Fibroblast of peridontal ligament (primary cell): Measurements from ENCODE around the gene QPCT.
"Not testable (repeated sequence)": the region's sequence is repeated elsewhere in the genome, so short reads cannot be mapped to it uniquely, and the experiment has no call there.

ENCODE experiments used
- DNase-seq: peaks from one replicate; pipeline ENCODE4 v3.0.0-alpha.2; 2010; ENCODE audit errors: extremely low read depth

Gene QPCT

DNA sequence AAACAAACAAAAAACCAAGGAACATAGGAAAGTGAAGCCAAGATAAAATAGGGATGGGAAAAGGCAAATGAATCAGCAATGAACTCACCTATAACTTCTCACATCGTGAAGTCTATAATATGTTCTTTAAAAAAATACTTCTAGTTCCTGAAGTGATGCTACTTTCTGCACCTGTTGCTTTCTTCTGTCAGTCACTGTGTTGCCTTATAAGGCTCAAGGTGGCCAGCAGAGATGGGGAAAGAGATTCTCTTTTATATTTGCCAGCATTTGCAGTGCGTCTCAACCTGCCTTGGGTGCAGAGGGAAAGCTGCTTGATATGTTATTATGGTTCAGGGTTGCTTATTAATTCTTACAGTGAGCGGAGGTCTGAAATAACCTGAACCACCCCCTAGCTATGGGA, 14.0 kb downstream of the QPCT start:
- no peak for DNase-seq

DNA sequence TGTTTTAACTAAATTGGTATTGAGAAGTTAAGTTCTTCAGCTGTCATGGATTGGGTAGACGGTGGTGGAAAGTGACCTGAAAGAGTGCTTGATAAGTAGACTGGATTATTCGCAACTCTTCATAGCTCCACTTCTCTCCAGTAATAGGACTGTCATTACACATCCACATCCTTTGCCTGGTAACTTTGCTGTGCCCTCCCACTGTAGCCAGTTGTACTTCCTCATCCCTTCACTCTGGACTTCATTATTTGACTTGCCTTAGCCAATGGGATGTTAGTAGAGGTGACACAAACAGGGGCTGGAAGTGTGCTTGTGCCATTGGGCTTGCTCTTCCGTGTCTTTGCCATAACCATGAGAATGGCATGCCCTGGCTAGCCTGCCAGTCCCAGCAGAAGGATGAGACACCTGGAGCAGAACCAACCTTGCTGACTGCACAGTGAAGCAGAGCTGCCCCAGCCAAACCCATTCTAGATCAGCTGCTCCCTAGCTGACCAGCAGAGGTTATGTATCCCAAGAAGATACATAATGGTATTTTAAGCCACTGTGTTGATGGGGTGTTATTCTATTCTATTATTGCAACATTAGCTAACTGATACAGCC, 16.9 kb downstream of the QPCT start:
- no peak for DNase-seq

DNA sequence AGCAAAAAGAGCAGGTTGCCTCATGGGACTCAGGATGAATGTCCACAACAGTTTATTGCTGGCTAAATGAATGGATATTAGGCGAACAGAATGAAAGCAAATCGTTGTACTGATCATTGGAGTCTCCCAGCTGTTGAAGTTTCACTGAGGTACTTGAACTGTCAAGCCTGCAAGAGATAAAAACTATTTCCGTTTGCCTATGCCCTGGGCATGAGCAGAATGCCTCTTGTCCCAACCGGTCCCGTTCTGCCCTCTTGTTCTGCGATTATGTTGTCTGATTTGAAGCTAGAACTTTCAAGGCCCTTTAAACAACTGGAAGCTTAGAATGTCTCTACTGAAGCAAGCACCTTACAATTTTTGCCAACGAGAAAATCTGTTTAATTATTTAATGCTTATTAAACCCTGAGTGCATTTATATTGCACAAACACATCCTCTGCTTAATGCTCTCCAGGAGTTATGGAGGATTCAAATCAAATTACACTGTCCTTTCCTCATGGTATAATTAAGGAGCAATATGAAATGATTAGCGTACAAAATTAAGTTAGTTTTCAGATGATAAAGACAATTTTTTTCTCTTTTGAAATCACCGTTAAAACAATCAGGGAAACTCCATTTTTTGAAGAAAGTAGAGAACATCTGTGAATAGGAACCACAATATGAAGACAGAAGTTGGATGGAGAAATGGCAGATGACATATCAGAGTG, 17.7 kb downstream of the QPCT start:
- DNase-seq: no peak

DNA sequence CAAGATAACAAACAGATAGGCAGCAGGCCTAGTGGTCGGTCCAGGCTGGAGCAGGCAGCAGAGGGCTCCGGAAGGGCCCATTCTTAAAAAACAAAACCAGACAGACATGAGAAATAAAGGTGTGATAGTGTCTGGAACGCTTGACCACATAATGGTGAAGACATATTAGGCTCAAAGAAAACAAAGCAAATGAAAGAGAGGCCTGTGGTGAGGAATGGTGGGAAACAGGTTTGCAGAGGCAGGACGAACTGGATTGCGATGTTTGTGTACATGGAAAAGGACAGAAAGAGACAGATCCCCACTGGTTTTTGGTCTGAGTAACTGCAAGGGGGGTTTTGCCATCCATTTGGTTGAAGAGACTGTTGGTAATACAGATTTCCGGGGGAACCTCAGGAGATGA, 19.9 kb downstream of the QPCT start:
- DNase-seq: no peak

- DNase-seq: peak; percentile 42
Observed at GRCh38 chr2:37365669-37366068, 21.2 kb downstream of the QPCT start.

GRCh38 chr2:37366773-37367172, 22.3 kb downstream of the QPCT start:
- no peak for DNase-seq

- DNase-seq: peak; percentile 52
Observed at GRCh38 chr2:37367310-37367709, 22.9 kb downstream of the QPCT start.

DNA sequence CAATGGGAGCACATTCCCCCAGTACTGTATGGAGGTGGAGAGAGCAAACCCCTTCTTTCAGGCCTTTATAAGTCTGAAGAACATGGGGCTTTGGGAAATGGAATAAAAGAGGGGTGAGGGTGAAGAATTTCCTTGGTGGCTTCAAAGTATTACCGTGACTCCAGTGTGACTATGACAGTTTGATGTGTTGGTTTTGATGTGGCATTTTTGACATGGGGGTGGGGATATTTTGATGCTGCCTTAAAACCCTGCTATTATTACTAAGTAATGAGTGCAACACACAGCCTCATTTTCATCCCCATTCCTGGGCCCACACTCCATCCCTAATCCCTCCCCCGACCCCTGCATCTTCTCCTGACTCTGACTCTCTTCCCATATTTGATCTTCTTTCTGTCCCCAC, 23.6 kb downstream of the QPCT start:
- DNase-seq: no peak

- no peak for DNase-seq
Observed at GRCh38 chr2:37370666-37371065, 26.2 kb downstream of the QPCT start.

GRCh38 chr2:37372000-37372399, 27.6 kb downstream of the QPCT start:
- no peak for DNase-seq

DNA sequence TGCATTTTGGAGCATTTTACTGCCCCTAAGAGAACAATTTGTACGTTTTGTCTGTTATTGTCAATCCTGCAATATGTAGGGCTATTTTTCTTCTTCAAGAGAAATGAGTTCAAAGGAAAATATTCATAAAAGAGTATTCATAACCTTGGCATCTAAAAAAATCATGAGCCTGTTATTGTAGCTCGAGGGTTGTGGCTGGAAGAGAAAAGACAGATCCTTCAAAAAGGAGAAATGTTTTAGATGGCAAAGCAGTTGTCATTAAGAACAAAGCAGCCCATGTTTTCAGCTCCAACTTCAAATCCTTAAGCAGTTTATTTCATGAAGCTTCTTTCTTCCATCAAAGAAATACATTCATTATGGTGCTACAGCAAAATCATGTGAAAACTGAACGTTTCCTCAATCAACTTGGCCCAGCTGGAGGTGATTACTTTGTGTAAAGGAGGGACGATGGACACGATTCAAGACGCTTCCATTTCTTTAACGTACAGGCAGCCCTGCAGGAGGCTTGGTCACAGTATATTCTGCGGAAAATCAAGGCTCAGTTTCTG, 31.4 kb downstream of the QPCT start:
- DNase-seq: peak; percentile 26

DNA sequence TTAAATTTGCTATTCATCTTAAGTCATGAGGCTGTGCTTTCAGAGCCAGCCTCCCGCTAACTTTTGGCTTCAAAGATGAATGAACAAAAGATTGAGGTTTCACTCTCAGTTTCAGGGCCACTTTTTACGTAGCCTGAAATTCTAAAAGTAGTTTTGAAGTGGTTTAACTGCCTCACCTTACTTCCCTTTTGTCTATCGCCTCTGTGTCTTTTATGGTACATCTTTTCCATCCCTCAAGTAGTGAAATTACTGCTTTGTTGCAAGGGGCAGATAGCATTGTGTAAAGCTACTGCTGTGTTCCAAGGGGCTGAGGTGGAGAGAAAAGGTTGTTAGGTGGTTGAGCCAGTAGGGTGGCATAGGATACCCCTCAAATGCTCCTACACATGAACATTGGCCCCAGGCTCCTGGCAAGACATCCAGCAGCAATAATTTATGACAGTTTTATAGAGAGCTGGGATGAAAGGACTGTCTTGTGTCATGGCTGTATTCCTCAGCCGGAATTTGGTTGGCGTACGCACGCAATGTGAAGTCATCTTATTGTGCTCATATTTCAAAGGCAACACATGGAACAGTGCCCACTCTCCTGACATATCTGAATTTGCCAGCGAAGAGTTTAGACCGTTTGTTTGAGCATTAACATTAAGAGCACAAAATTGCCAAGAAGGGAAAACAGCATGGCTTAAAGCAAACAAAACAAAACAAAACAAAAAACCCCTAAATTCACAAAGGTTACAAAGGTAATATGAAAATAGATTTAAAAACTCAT, 32.2 kb downstream of the QPCT start:
- DNase-seq: peak; percentile 93

GRCh38 chr2:37377187-37377532, 32.7 kb downstream of the QPCT start:
- peak; percentile 79 for DNase-seq

DNA sequence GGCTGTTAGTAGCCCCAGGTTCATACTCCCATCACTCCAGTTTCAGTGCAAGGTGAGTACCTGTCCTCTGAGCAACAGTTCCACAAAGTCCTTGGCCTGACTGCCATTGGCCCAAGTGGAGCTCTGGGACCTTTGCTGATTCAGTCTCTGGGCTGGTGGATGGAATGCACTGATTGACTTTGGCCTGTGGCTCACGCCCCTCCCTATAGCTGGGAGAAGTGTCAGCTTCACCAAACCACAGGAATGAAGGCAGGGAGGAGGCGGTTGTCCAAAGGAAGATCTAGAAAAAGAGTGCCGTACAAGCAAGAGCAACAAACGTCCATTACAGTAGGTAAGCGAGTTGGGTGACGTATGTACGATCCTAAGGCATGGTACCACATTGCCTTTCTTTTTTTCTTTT, 34.0 kb downstream of the QPCT start:
- peak; percentile 67 for DNase-seq

- DNase-seq: no peak
Observed at GRCh38 chr2:37379881-37380296, 35.5 kb downstream of the QPCT start.

DNA sequence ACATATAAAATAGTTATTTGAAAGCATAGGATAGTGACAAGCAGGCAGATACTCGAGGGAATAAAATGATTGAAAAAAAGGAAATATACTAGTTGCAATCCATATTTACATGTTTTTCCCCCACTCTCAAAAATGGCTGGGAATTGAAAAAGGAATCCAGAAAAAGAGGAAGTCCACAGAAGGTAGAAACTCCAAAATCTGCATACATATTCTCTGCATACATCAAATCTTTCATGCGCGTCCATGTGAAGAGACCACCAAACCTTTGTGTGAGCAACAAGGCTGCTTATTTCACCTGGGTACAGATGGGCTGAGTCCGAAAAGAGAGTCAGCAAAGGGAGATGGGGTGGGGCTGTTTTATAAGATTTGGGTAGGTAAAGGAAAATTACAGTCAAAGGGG, 36.4 kb downstream of the QPCT start:
- not testable (repeated sequence) for DNase-seq

DNA sequence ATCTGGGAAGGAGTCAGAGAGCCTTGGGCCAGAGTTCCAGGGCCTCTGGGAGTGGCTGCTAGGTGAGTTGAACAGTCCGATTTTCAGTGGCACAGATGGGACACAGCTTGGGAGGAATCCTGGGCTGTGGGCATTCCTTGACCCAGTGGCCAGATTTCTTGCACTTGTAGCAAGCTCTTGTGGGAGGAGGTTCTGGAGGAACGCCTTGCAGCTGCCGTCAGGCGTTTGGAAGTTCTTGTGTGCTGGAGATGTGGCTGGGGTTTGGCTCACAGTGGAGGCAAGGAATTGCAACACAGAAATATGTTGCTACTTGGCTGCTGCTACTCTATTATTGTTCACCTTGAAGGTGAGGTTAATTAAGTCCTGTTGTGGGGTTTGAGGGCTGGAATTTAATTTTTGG, 39.8 kb downstream of the QPCT start:
- DNase-seq: not testable (repeated sequence)

DNA sequence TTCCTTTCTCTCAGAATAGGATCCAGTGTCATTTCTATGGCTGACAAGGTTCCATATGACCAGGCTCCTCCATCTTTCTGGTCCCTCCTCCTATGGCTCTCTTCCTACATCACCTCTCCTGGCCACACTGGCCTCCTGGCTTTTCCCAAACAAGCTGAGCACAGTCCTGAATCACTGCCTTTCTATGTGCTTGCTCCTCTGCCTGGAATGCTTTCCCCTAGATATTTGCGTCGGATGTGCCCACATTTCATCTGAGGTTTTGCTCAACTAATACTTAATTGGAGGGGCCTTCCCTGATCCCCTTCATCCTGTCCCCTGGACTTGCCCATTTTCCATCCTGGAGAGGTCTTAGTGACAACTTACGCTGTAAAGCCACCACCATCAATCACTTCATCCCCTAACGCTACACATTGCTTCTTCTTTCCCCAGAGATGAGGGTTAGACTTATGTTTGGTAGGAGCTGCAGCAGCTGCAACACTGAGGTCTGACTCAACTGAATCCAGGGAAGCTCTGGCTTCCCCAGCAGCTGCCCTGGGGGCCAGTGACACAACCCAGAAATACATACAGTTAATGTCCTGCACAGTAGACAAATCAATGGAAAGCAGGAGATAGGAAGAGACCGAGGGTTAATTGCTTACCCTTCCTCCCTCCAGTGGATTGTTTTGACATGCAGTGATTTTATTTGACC, 42.9 kb downstream of the QPCT start:
- DNase-seq: peak; percentile 67

- DNase-seq: peak; percentile 86
Observed at GRCh38 chr2:37388074-37388473, 43.6 kb downstream of the QPCT start.

DNA sequence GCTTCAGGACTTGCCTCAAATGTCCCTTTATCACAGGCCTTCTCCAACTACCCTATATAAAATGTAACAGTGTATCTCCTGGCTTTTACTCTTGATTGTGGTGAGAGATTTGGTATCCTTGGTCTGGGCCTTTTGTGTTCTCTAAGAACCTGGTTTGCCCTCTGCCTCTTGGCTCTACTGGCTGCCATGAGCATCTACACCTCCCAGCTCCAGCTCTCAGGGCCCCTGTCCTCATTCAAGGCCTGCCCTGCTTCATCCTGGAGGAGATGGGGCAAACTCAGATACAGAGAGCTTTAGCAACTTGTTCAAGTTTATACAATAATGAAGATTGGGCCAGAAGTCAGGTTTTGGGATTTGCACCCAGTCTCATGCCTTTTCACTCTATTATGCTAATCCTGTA, 45.0 kb downstream of the QPCT start:
- no peak for DNase-seq

GRCh38 chr2:37389989-37390765, 45.7 kb downstream of the QPCT start:
- peak; percentile 62 for DNase-seq
